ENCODE results near the gene LPAR1. TPM values are rescaled to one million over a fixed set of nuclear protein-coding genes. Genes with fewer than 3 reads are reported as not detected.

LPAR1 gene
- polyA plus RNA-seq, 2 donors = 5.0 to 5.2 TPM

DNA sequence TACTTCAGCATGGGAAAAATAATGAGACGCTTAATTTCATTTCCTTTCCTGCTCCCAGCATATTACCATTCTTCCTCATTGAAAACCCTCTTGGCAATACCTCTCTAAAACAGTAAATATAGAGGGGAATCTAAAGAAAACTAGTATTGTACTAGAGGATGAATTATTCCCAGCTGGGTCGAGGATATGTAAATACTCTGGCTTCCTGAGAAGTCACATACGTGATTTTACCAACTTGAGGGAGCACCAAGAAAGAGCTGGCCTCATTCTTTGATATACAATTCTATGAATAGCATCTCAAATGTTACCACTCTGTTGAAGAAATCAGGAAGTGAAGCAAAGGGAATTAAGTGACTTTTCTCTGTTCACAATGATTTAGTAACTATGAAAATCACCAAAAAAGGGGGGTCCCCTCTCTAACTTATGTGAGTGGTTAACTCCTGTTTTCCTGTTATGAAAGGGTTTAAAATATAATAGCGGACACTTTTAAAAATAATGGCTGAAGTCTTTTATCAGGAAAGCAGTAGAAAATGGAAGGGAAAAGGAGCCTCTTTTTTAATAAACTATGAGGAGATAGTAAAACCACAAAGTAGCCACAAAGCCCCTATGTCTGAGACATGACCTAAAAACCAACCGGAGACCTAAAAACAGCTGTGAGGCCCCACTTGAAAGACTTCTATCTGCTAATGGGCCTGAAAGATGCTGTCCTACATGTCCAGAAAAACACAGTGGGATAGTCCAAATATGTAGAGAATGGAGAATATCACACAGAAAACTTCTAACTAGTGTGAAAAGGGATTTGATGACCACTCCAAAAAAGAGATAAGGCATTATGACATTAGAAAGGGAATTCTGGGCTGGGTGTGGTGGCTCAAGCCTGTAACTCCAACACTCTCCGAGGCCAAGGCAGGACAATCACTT lies 42.6 kb downstream of the LPAR1 start:
- H3K9me3 ChIP-seq (ENCODE audit: control insufficient read depth in 2 of 2, insufficient read depth in 1 of 2, low read depth in 1 of 2, low read length in 1 of 2) = no peaks in the 10 kb centered on the region
- H3K4me3 ChIP-seq (ENCODE audit: low read depth in 1 of 2, low read length in 2 of 2) = no peak overlapping the region
- no peaks in the 10 kb centered on the region for H3K27me3 ChIP-seq (ENCODE audit: control insufficient read depth in 1 of 2, insufficient read depth in 2 of 2, low read length in 2 of 2)
- 61 to 64% methylated on average over 6 of the region's 6 CpGs for WGBS, 2 donors
- H3K27ac ChIP-seq (ENCODE audit: low read depth in 2 of 2, low read length in 1 of 2) = no peak overlapping the region
- H3K36me3 ChIP-seq (ENCODE audit: control insufficient read depth in 2 of 2, insufficient read depth in 2 of 2, low read length in 1 of 2) = no peaks in the 10 kb centered on the region
- peaks cover 0 to 3% of the 10 kb centered on the region in 2 donors for H3K4me1 ChIP-seq (ENCODE audit: control insufficient read depth in 2 of 2, insufficient read depth in 2 of 2, low read length in 1 of 2)

DNA sequence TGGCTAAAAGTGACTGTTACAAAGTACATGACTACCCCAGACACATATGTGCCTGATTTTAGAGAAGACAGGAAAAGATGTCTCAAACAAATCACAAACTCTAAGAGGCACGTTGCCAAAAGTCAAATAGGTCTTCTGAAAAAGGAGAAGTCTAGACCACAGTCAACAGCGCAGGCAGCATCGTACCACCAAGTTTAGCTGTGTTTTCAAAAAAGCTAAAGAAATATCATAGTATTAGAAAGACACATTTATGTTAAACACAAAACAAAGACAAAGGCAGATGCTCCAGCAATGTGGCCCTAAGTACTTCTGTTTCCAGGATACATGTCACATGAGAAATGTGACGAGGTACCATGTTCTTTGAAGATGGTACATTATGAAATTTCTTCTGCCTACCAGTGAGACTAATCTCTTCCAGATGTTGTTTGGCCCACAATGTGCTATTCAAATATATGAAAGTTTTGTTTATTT lies 43.5 kb downstream of the LPAR1 start:
- WGBS, 2 donors = 65 to 71% methylated on average over 4 of the region's 4 CpGs
- no peaks in the 10 kb centered on the region for H3K4me1 ChIP-seq (ENCODE audit: control insufficient read depth in 2 of 2, insufficient read depth in 2 of 2, low read length in 1 of 2)
- H3K27me3 ChIP-seq (ENCODE audit: control insufficient read depth in 1 of 2, insufficient read depth in 2 of 2, low read length in 2 of 2) = no peaks in the 10 kb centered on the region
- H3K27ac ChIP-seq (ENCODE audit: low read depth in 2 of 2, low read length in 1 of 2) = no peak overlapping the region
- H3K4me3 ChIP-seq (ENCODE audit: low read depth in 1 of 2, low read length in 2 of 2) = no peak overlapping the region
- no peaks in the 10 kb centered on the region for H3K9me3 ChIP-seq (ENCODE audit: control insufficient read depth in 2 of 2, insufficient read depth in 1 of 2, low read depth in 1 of 2, low read length in 1 of 2)
- no peaks in the 10 kb centered on the region for H3K36me3 ChIP-seq (ENCODE audit: control insufficient read depth in 2 of 2, insufficient read depth in 2 of 2, low read length in 1 of 2)

- no peaks in the 10 kb centered on the region for H3K4me1 ChIP-seq (ENCODE audit: control insufficient read depth in 2 of 2, insufficient read depth in 2 of 2, low read length in 1 of 2)
- H3K27ac ChIP-seq (ENCODE audit: low read depth in 2 of 2, low read length in 1 of 2) = no peak overlapping the region
- H3K36me3 ChIP-seq (ENCODE audit: control insufficient read depth in 2 of 2, insufficient read depth in 2 of 2, low read length in 1 of 2) = no peaks in the 10 kb centered on the region
- no peaks in the 10 kb centered on the region for H3K9me3 ChIP-seq (ENCODE audit: control insufficient read depth in 2 of 2, insufficient read depth in 1 of 2, low read depth in 1 of 2, low read length in 1 of 2)
- no peaks in the 10 kb centered on the region for H3K27me3 ChIP-seq (ENCODE audit: control insufficient read depth in 1 of 2, insufficient read depth in 2 of 2, low read length in 2 of 2)
- H3K4me3 ChIP-seq (ENCODE audit: low read depth in 1 of 2, low read length in 2 of 2) = no peak overlapping the region
- whole genome bisulfite sequencing, 2 donors = 82 to 95% methylated on average over 2 of the region's 2 CpGs
These were observed 47.8 kb downstream of the LPAR1 start for GRCh38 chr9:110990481-110990880.

GRCh38 chr9:110986529-110986928 lies 51.7 kb downstream of the LPAR1 start:
- Histone ChIP-seq H3K9me3 (ENCODE audit: control insufficient read depth in 2 of 2, insufficient read depth in 1 of 2, low read depth in 1 of 2, low read length in 1 of 2) (no peaks in the 10 kb centered on the region), H3K27ac (ENCODE audit: low read depth in 2 of 2, low read length in 1 of 2) (no peak overlapping the region), H3K4me1 (ENCODE audit: control insufficient read depth in 2 of 2, insufficient read depth in 2 of 2, low read length in 1 of 2) (no peaks in the 10 kb centered on the region), H3K36me3 (ENCODE audit: control insufficient read depth in 2 of 2, insufficient read depth in 2 of 2, low read length in 1 of 2) (no peaks in the 10 kb centered on the region), H3K4me3 (ENCODE audit: low read depth in 1 of 2, low read length in 2 of 2) (no peak overlapping the region), H3K27me3 (ENCODE audit: control insufficient read depth in 1 of 2, insufficient read depth in 2 of 2, low read length in 2 of 2) (no peaks in the 10 kb centered on the region)
- 87 to 95% methylated on average over 1 of the region's 1 CpG for WGBS, 2 donors

- no peaks in the 10 kb centered on the region for H3K27me3 ChIP-seq (ENCODE audit: control insufficient read depth in 1 of 2, insufficient read depth in 2 of 2, low read length in 2 of 2)
- no peaks in the 10 kb centered on the region for H3K4me1 ChIP-seq (ENCODE audit: control insufficient read depth in 2 of 2, insufficient read depth in 2 of 2, low read length in 1 of 2)
- no peak overlapping the region for H3K4me3 ChIP-seq (ENCODE audit: low read depth in 1 of 2, low read length in 2 of 2)
- 79 to 86% methylated on average over 2 of the region's 2 CpGs for WGBS, 2 donors
- H3K9me3 ChIP-seq (ENCODE audit: control insufficient read depth in 2 of 2, insufficient read depth in 1 of 2, low read depth in 1 of 2, low read length in 1 of 2) = no peaks in the 10 kb centered on the region
- no peak overlapping the region for H3K27ac ChIP-seq (ENCODE audit: low read depth in 2 of 2, low read length in 1 of 2)
- no peaks in the 10 kb centered on the region for H3K36me3 ChIP-seq (ENCODE audit: control insufficient read depth in 2 of 2, insufficient read depth in 2 of 2, low read length in 1 of 2)
These were observed 53.3 kb downstream of the LPAR1 start for GRCh38 chr9:110984890-110985437.

DNA sequence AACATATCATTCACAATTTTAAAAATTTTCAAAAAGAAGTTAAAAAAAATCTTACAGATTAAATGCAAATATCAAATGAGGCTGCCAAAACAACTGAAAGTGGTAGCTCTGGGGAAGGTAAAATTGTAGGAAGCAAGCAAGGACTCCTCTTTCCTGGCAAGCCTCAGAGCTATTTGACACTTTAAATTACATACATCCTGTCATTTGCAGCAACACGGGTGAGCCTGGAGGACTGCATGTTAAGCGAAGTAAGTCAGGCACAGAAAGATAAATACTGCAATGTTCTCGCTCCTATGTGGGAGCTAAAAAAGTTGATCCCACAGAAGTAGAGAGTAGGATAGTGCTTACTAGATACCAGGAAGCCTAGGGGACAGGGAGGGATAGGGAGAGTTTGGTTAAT lies 58.0 kb downstream of the LPAR1 start:
- 70 to 72% methylated on average over 3 of the region's 3 CpGs for WGBS, 2 donors

GRCh38 chr9:110979636-110980035 lies 58.6 kb downstream of the LPAR1 start:
- H3K27ac ChIP-seq (ENCODE audit: low read depth in 2 of 2, low read length in 1 of 2) = no peak overlapping the region
- no peaks in the 10 kb centered on the region for H3K9me3 ChIP-seq (ENCODE audit: control insufficient read depth in 2 of 2, insufficient read depth in 1 of 2, low read depth in 1 of 2, low read length in 1 of 2)
- H3K4me1 ChIP-seq (ENCODE audit: control insufficient read depth in 2 of 2, insufficient read depth in 2 of 2, low read length in 1 of 2) = peaks cover 0 to 3% of the 10 kb centered on the region in 2 donors
- no peaks in the 10 kb centered on the region for H3K36me3 ChIP-seq (ENCODE audit: control insufficient read depth in 2 of 2, insufficient read depth in 2 of 2, low read length in 1 of 2)
- H3K4me3 ChIP-seq (ENCODE audit: low read depth in 1 of 2, low read length in 2 of 2) = no peak overlapping the region
- no peaks in the 10 kb centered on the region for H3K27me3 ChIP-seq (ENCODE audit: control insufficient read depth in 1 of 2, insufficient read depth in 2 of 2, low read length in 2 of 2)

More for the DNA sequence above, 58.0 kb downstream of the LPAR1 start:
- H3K9me3 ChIP-seq (ENCODE audit: control insufficient read depth in 2 of 2, insufficient read depth in 1 of 2, low read depth in 1 of 2, low read length in 1 of 2) = no peaks in the 10 kb centered on the region
- peaks cover 0 to 3% of the 10 kb centered on the region in 2 donors for H3K4me1 ChIP-seq (ENCODE audit: control insufficient read depth in 2 of 2, insufficient read depth in 2 of 2, low read length in 1 of 2)
- no peaks in the 10 kb centered on the region for H3K36me3 ChIP-seq (ENCODE audit: control insufficient read depth in 2 of 2, insufficient read depth in 2 of 2, low read length in 1 of 2)
- no peaks in the 10 kb centered on the region for H3K27me3 ChIP-seq (ENCODE audit: control insufficient read depth in 1 of 2, insufficient read depth in 2 of 2, low read length in 2 of 2)
- H3K27ac ChIP-seq (ENCODE audit: low read depth in 2 of 2, low read length in 1 of 2) = no peak overlapping the region
- H3K4me3 ChIP-seq (ENCODE audit: low read depth in 1 of 2, low read length in 2 of 2) = no peak overlapping the region

- H3K36me3 ChIP-seq (ENCODE audit: control insufficient read depth in 2 of 2, insufficient read depth in 2 of 2, low read length in 1 of 2) = no peaks in the 10 kb centered on the region
- H3K4me1 ChIP-seq (ENCODE audit: control insufficient read depth in 2 of 2, insufficient read depth in 2 of 2, low read length in 1 of 2) = peaks cover 0 to 3% of the 10 kb centered on the region in 2 donors
- H3K9me3 ChIP-seq (ENCODE audit: control insufficient read depth in 2 of 2, insufficient read depth in 1 of 2, low read depth in 1 of 2, low read length in 1 of 2) = no peaks in the 10 kb centered on the region
- 80 to 83% methylated on average over 3 of the region's 3 CpGs for WGBS, 2 donors
- no peaks in the 10 kb centered on the region for H3K27me3 ChIP-seq (ENCODE audit: control insufficient read depth in 1 of 2, insufficient read depth in 2 of 2, low read length in 2 of 2)
- no peak overlapping the region for H3K27ac ChIP-seq (ENCODE audit: low read depth in 2 of 2, low read length in 1 of 2)
- H3K4me3 ChIP-seq (ENCODE audit: low read depth in 1 of 2, low read length in 2 of 2) = no peak overlapping the region
These were observed 59.8 kb downstream of the LPAR1 start for GRCh38 chr9:110978516-110978915.

DNA sequence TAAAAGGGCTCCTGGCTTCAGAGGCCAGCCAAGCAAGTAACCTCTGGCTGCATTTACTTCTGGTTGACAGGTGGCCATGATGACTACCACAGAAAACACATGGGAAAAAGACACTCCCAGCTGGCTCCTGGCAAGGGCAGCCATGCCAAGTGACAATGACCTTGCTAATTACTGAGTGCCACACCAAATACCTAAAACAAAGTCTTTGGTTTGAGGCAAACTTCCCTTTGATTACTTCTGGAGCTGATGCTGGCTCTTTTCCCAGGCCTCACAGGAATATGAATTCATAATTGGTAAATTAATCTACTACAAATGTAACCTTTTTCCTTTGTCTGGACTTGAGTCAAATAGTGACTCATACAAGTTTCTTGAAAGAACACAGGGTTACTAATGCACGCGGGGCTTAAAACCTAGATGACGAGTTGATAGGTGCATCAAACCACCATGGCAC lies 61.0 kb downstream of the LPAR1 start:
- Histone ChIP-seq H3K27me3 (ENCODE audit: control insufficient read depth in 1 of 2, insufficient read depth in 2 of 2, low read length in 2 of 2) (no peaks in the 10 kb centered on the region), H3K36me3 (ENCODE audit: control insufficient read depth in 2 of 2, insufficient read depth in 2 of 2, low read length in 1 of 2) (no peaks in the 10 kb centered on the region), H3K27ac (ENCODE audit: low read depth in 2 of 2, low read length in 1 of 2) (peak overlapping the region; percentile 77 to 84), H3K4me1 (ENCODE audit: control insufficient read depth in 2 of 2, insufficient read depth in 2 of 2, low read length in 1 of 2) (peaks cover 0 to 3% of the 10 kb centered on the region in 2 donors), H3K9me3 (ENCODE audit: control insufficient read depth in 2 of 2, insufficient read depth in 1 of 2, low read depth in 1 of 2, low read length in 1 of 2) (no peaks in the 10 kb centered on the region), H3K4me3 (ENCODE audit: low read depth in 1 of 2, low read length in 2 of 2) (no peak overlapping the region)
- WGBS, 2 donors = 18 to 33% methylated on average over 3 of the region's 3 CpGs

Measured in esophagus (tissue), 2 donors.